Measurements from ENCODE around the gene TRIM62.

TRIM62 gene

GRCh38 chr1:33096363-33097005, 85.4 kb downstream of the TRIM62 start:
- DNase-seq = no peak

All from NCI-H2107 (cell line).